Measurements from ENCODE around the gene TCIRG1.

DNA sequence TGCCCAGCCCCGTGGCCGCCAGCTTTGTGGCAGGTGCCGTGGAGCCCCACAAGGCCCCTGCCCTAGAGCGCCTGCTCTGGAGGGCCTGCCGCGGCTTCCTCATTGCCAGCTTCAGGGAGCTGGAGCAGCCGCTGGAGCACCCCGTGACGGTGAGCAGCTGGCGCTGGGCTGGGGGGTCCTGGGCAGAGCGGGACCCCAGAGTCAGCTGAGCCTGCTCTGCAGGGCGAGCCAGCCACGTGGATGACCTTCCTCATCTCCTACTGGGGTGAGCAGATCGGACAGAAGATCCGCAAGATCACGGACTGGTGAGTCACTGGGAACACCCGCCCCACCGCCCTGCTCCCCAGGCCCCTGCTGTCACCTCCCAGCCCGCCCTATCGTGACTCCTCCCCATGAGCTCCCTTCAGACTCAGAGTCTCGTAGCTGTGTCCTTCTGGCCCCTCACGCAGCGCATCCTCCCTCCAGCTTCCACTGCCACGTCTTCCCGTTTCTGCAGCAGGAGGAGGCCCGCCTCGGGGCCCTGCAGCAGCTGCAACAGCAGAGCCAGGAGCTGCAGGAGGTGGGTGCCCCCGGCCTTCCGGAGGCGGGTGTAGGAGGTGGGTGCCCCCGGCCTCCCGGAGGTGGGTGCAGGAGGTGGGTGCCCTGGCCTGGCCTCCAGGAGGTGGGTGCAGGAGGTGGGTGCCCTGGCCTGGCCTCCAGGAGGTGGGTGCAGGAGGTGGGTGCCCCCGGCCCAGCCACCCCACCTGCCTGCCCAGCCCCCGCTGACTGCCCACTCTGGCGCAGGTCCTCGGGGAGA, 4.7 kb downstream of the TCIRG1 start:
- TF ChIP-seq, protein P1, sequence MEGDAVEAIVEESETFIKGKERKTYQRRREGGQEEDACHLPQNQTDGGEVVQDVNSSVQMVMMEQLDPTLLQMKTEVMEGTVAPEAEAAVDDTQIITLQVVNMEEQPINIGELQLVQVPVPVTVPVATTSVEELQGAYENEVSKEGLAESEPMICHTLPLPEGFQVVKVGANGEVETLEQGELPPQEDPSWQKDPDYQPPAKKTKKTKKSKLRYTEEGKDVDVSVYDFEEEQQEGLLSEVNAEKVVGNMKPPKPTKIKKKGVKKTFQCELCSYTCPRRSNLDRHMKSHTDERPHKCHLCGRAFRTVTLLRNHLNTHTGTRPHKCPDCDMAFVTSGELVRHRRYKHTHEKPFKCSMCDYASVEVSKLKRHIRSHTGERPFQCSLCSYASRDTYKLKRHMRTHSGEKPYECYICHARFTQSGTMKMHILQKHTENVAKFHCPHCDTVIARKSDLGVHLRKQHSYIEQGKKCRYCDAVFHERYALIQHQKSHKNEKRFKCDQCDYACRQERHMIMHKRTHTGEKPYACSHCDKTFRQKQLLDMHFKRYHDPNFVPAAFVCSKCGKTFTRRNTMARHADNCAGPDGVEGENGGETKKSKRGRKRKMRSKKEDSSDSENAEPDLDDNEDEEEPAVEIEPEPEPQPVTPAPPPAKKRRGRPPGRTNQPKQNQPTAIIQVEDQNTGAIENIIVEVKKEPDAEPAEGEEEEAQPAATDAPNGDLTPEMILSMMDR (IDR thresholded peaks at IDR 0.05), result no peak
- no peak for TF ChIP-seq POLR2A (IDR thresholded peaks at IDR 0.05)
